H9 (cell line): ENCODE data around the gene CDC6. TPM values are rescaled to one million over a fixed set of nuclear protein-coding genes. Genes with fewer than 3 reads are reported as not detected.

ENCODE experiments used
- DNase-seq: peaks from one replicate; pipeline ENCODE4 v3.0.0-alpha.2; 2017
- H2AFZ ChIP-seq: one replicate; pipeline ENCODE4 v1.6.1; 2013; ENCODE audit warnings: mild to moderate bottlenecking, low read length, control low read depth, moderate library complexity
- H2AK5ac ChIP-seq: 2 replicates; pipeline ENCODE4 v1.6.1; 2013; ENCODE audit warnings: low read length, control low read depth, mixed read lengths; ENCODE audit not compliant: insufficient read length
- H2BK120ac ChIP-seq: one replicate; pipeline ENCODE4 v1.6.1; 2013; ENCODE audit warnings: low read depth, mild to moderate bottlenecking, low read length, control low read depth, inconsistent platforms; ENCODE audit not compliant: poor library complexity, severe bottlenecking
- H2BK12ac ChIP-seq: 2 replicates; pipeline ENCODE4 v1.6.1; 2013; ENCODE audit warnings: low read length, control low read depth, mixed read lengths, low read depth; ENCODE audit not compliant: insufficient read length
- H2BK15ac ChIP-seq: 2 replicates; pipeline ENCODE4 v1.6.1; 2013; ENCODE audit warnings: low read depth, low read length, control low read depth
- H2BK20ac ChIP-seq: one replicate; pipeline ENCODE4 v1.6.1; 2013; ENCODE audit warnings: low read depth, mild to moderate bottlenecking, low read length, control low read depth, inconsistent platforms; ENCODE audit not compliant: poor library complexity, severe bottlenecking
- H2BK5ac ChIP-seq: 2 replicates; pipeline ENCODE4 v1.6.1; 2013; ENCODE audit warnings: low read length, control low read depth, mixed read lengths; ENCODE audit not compliant: insufficient read length
- H3K14ac ChIP-seq: 2 replicates; pipeline ENCODE4 v1.6.1; 2013; ENCODE audit warnings: low read length, control low read depth; ENCODE audit not compliant: insufficient read depth
- H3K18ac ChIP-seq: 2 replicates; pipeline ENCODE4 v1.6.1; 2013; ENCODE audit warnings: low read depth, mild to moderate bottlenecking, mixed read lengths, low read length, control low read depth; ENCODE audit not compliant: insufficient read length
- H3K23ac ChIP-seq: 2 replicates; pipeline ENCODE4 v1.6.1; 2013; ENCODE audit warnings: low read length, control low read depth, mixed read lengths, low read depth; ENCODE audit not compliant: insufficient read length
- H3K23me2 ChIP-seq: 2 replicates; pipeline ENCODE4 v1.6.1; 2013; ENCODE audit warnings: low read depth, mild to moderate bottlenecking, mixed read lengths, low read length, control low read depth; ENCODE audit not compliant: insufficient read length, poor library complexity, severe bottlenecking
- H3K27ac ChIP-seq: 2 replicates; pipeline ENCODE4 v1.5.1; 2013; ENCODE audit warnings: low read length, control low read depth, mixed read lengths, low read depth; ENCODE audit not compliant: insufficient read length
- H3K27me3 ChIP-seq: 2 replicates; pipeline ENCODE4 v1.6.1; 2013; ENCODE audit warnings: low read length, control low read depth, inconsistent platforms; ENCODE audit not compliant: insufficient read depth
- H3K4ac ChIP-seq: 2 replicates; pipeline ENCODE4 v1.6.1; 2013; ENCODE audit warnings: low read depth, mild to moderate bottlenecking, control low read depth, inconsistent platforms, low read length, moderate library complexity
- H3K4me1 ChIP-seq: 2 replicates; pipeline ENCODE4 v1.6.1; 2013; ENCODE audit warnings: low read length, control low read depth, inconsistent platforms; ENCODE audit not compliant: insufficient read depth
- H3K4me2 ChIP-seq: 2 replicates; pipeline ENCODE4 v1.6.1; 2013; ENCODE audit warnings: low read length, control low read depth, mixed read lengths; ENCODE audit not compliant: insufficient read length, insufficient read depth
- H3K56ac ChIP-seq: 2 replicates; pipeline ENCODE4 v1.6.1; 2013; ENCODE audit warnings: low read depth, mild to moderate bottlenecking, mixed read lengths, low read length, control low read depth; ENCODE audit not compliant: insufficient read length
- H3K79me1 ChIP-seq: 2 replicates; pipeline ENCODE4 v1.6.1; 2013; ENCODE audit warnings: low read depth, mild to moderate bottlenecking, moderate library complexity, low read length, control low read depth, inconsistent platforms; ENCODE audit not compliant: insufficient read depth, poor library complexity, severe bottlenecking
- H3K79me2 ChIP-seq: 2 replicates; pipeline ENCODE4 v1.6.1; 2013; ENCODE audit warnings: low read length, control low read depth, inconsistent platforms; ENCODE audit not compliant: insufficient read depth
- H3K9ac ChIP-seq: 2 replicates; pipeline ENCODE4 v1.6.1; 2013; ENCODE audit warnings: low read length, control low read depth, mixed read lengths; ENCODE audit not compliant: insufficient read length; ENCODE audit errors: extremely low read depth
- H3K9me3 ChIP-seq: one replicate; pipeline ENCODE4 v1.6.1; 2013; ENCODE audit warnings: low read depth, low read length, inconsistent platforms; ENCODE audit not compliant: control insufficient read depth
- H3T11ph ChIP-seq: one replicate; pipeline ENCODE4 v1.6.1; 2013; ENCODE audit warnings: mild to moderate bottlenecking, low read length, control low read depth, inconsistent platforms
- H4K20me1 ChIP-seq: one replicate; pipeline ENCODE4 v1.6.1; 2013; ENCODE audit not compliant: control insufficient read depth, insufficient read length, insufficient read depth
- H4K5ac ChIP-seq: 2 replicates; pipeline ENCODE4 v1.6.1; 2013; ENCODE audit warnings: low read depth, mild to moderate bottlenecking, mixed read lengths, low read length, control low read depth; ENCODE audit not compliant: insufficient read length
- H4K8ac ChIP-seq: replicated peaks from 2 replicates; pipeline ENCODE4 v1.6.1; 2013; ENCODE audit warnings: low read length, control low read depth, mixed read lengths, low read depth; ENCODE audit not compliant: insufficient read length
- H4K91ac ChIP-seq: 2 replicates; pipeline ENCODE4 v1.6.1; 2013; ENCODE audit warnings: low read depth, mild to moderate bottlenecking, moderate library complexity, mixed read lengths, low read length, control low read depth; ENCODE audit not compliant: insufficient read length
- H3K27ac Mint-ChIP-seq, 3 experiments: 2 replicates in 2 of 3; 3 replicates in 1 of 3; pipeline ENCODE4 v1.8.0; 2020 to 2021; ENCODE audit warnings: mixed read lengths in 3 of 3, mild to moderate bottlenecking in 1 of 3, moderate library complexity in 1 of 3
- H3K27me3 Mint-ChIP-seq: 2 replicates; pipeline ENCODE4 v1.8.0; 2021; ENCODE audit warnings: low read depth, mild to moderate bottlenecking, moderate library complexity, mixed read lengths
- H3K36me3 Mint-ChIP-seq, 3 experiments: 2 replicates in 2 of 3; 3 replicates in 1 of 3; pipeline ENCODE4 v1.8.0; 2020 to 2021; ENCODE audit warnings: low read depth in 3 of 3, mixed read lengths in 3 of 3; ENCODE audit not compliant: insufficient read depth in 1 of 3
- H3K4me1 Mint-ChIP-seq, 2 experiments: 2 replicates each; pipeline ENCODE4 v1.8.0; 2020; ENCODE audit warnings: mixed read lengths in 2 of 2
- H3K4me3 Mint-ChIP-seq, 2 experiments: 2 replicates in 1 of 2; 3 replicates in 1 of 2; pipeline ENCODE4 v1.8.0; 2020 to 2021; ENCODE audit warnings: mild to moderate bottlenecking in 2 of 2, mixed read lengths in 2 of 2, moderate library complexity in 1 of 2
- H3K9me3 Mint-ChIP-seq, 2 experiments: 2 replicates in 1 of 2; 3 replicates in 1 of 2; pipeline ENCODE4 v1.8.0; 2020; ENCODE audit warnings: mild to moderate bottlenecking in 2 of 2, mixed read lengths in 2 of 2, moderate library complexity in 1 of 2
- WGBS: extraction: QIAGEN DNeasy Blood & Tissue Kit; methylation state at CpG from one replicate; pipeline ENCODE4 v1.1.7; 2013; ENCODE audit warnings: missing lambda C conversion rate, low lambda C conversion rate, mixed read lengths; ENCODE audit not compliant: insufficient read length; ENCODE audit errors: extremely low coverage; 5-methylcytosine and 5-hydroxymethylcytosine counted together
- total RNA-seq: library from RNA; stranded (reverse); gene quantifications from 2 replicates; pipeline ENCODE4 v1.2.1, GENCODE V29; 2021
- TF ChIP-seq, protein P1 (sequence below): fragments of 200-600 bp; sonication (generic); conservative IDR thresholded peaks from 3 replicates; pipeline ENCODE4 v1.8.0; 2021; ENCODE audit warnings: antibody characterized with exemption, mild to moderate bottlenecking

The CDC6 gene
- total RNA-seq, 1 experiment from 2014 or later: 131 TPM

DNA sequence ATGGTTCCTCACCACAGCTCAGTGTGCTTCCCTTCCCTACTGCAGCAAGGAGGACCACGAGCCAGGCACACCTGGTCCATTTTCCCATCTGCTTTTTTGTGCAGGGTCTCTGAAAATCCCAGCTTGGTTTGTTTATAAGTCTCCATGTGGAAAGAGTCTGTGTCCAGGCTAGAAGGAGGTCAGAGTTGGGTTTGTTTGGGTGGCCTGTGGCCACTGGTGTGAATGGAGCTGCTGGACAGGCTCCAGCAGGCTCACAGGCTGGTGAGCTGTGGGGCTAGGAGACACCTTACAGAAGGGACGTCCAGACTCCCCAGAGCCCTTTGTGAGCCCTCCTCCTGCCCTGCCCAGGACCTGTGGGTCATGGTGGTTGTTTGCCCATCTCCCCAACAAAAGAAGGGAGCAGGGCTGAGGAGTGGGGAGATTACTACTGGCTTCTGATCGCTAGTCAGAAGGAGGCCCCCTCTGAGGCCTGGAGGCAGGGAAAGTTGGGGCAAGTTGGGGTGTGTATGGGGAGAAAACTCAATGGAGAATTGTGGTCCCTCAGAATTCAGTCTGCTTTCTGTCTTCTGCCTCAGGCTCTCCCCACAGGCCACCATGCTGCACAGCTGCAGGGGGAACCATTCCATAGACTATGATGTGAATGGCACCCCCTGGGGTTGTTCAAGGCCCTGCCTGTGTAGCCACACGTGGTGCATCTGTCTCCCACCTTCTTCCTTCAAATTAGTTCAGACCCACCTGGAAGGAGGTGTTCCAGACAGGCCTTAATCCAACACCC lies 25.4 kb downstream of the CDC6 start:
- H3K4ac ChIP-seq: no peak overlapping the region

More for the DNA sequence above, 25.4 kb downstream of the CDC6 start:
- H3K9me3 Mint-ChIP-seq: no peaks in the 10 kb centered on the region
- H3K56ac ChIP-seq: no peak overlapping the region
- no peaks in the 10 kb centered on the region; the same call in 1 of the 2 replicates for H3K27me3 ChIP-seq
- no peak overlapping the region for H4K8ac ChIP-seq
- H3K23ac ChIP-seq: no peak overlapping the region
- no peaks in the 10 kb centered on the region for H3K79me2 ChIP-seq
- no peak overlapping the region for H4K91ac ChIP-seq
- no peak overlapping the region for H3K27ac ChIP-seq
- no peak overlapping the region for H2AK5ac ChIP-seq
- H3K79me1 ChIP-seq: no peaks in the 10 kb centered on the region
- H2BK15ac ChIP-seq: no peak overlapping the region
- H3K9ac ChIP-seq: no peak overlapping the region
- H3K9me3 ChIP-seq: no peaks in the 10 kb centered on the region
- no peak overlapping the region for H2BK20ac ChIP-seq
- H3K4me2 ChIP-seq: no peak overlapping the region
- no peak overlapping the region for H2BK5ac ChIP-seq
- no peak overlapping the region for H2BK120ac ChIP-seq
- no peak for DNase-seq
- H3K27me3 Mint-ChIP-seq: peaks cover 51% of the 10 kb centered on the region
- H3K18ac ChIP-seq: no peak overlapping the region
- H3K14ac ChIP-seq: no peak overlapping the region
- TF ChIP-seq, protein P1, sequence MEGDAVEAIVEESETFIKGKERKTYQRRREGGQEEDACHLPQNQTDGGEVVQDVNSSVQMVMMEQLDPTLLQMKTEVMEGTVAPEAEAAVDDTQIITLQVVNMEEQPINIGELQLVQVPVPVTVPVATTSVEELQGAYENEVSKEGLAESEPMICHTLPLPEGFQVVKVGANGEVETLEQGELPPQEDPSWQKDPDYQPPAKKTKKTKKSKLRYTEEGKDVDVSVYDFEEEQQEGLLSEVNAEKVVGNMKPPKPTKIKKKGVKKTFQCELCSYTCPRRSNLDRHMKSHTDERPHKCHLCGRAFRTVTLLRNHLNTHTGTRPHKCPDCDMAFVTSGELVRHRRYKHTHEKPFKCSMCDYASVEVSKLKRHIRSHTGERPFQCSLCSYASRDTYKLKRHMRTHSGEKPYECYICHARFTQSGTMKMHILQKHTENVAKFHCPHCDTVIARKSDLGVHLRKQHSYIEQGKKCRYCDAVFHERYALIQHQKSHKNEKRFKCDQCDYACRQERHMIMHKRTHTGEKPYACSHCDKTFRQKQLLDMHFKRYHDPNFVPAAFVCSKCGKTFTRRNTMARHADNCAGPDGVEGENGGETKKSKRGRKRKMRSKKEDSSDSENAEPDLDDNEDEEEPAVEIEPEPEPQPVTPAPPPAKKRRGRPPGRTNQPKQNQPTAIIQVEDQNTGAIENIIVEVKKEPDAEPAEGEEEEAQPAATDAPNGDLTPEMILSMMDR: no peak
- no CpG with 5 or more reads among the region's 4 CpGs for WGBS
- peaks cover 24% of the 10 kb centered on the region for H3K23me2 ChIP-seq
- H4K5ac ChIP-seq: no peak overlapping the region
- no peak overlapping the region for H3K4me3 Mint-ChIP-seq
- no peak overlapping the region for H3T11ph ChIP-seq
- H4K20me1 ChIP-seq: peaks cover 4% of the 10 kb centered on the region
- H2AFZ ChIP-seq: no peak overlapping the region
- H2BK12ac ChIP-seq: no peak overlapping the region
- H3K4me1 Mint-ChIP-seq: peaks cover 51 to 59% of the 10 kb centered on the region in 2 experiments
- no peak overlapping the region; a peak in 2 of 7 replicates for H3K27ac Mint-ChIP-seq
- H3K4me1 ChIP-seq: peaks cover 8% of the 10 kb centered on the region; the same call in 1 of the 2 replicates
- no peaks in the 10 kb centered on the region; a peak in 1 of 7 replicates for H3K36me3 Mint-ChIP-seq
